Measurements from ENCODE around the gene KRTAP3-1.
"Not testable (repeated sequence)": the region's sequence is repeated elsewhere in the genome, so short reads cannot be mapped to it uniquely, and the experiment has no call there.

GRCh38 chr17:41046735-41047465 is 38.0 kb upstream of the KRTAP3-1 start, which contains the start of gene KRTAP2-1:
- TF ChIP-seq CTCF, POLR2AphosphoS5, POLR2A (IDR thresholded peaks at IDR 0.05): not testable (repeated sequence)
